Esophagus muscularis mucosa (tissue), 4 donors: ENCODE data around the gene ZNF598. TPM values are rescaled to one million over a fixed set of nuclear protein-coding genes. Genes with fewer than 3 reads are reported as not detected.

Experiments
- DNase-seq: peaks from one replicate; pipeline ENCODE4 v3.0.0-alpha.2; 2017; ENCODE audit errors: extremely low spot score
- H3K27ac ChIP-seq, 4 donors: fragments of 200-600 bp; sonication (generic); replicated peaks in 1 of 4; 1 replicate in 3 of 4; 2 replicates in 1 of 4; pipeline ENCODE4 v1.5.1; 2016 to 2019; ENCODE audit warnings: mild to moderate bottlenecking in 1 of 4
- H3K27me3 ChIP-seq, 4 donors: fragments of 200-600 bp; sonication (generic); one replicate each; pipeline versions ENCODE4 v1.5.1 to v1.6.0; 2016 to 2019
- H3K36me3 ChIP-seq, 4 donors: fragments of 200-600 bp; sonication (generic); one replicate each; pipeline ENCODE4 v1.5.1; 2016 to 2019
- H3K4me1 ChIP-seq, 4 donors: fragments of 200-600 bp; sonication (generic); one replicate each; pipeline ENCODE4 v1.5.1; 2016 to 2019
- H3K4me3 ChIP-seq, 4 donors: fragments of 200-600 bp; sonication (generic); 1 replicate in 2 of 4; 2 replicates in 2 of 4; pipeline ENCODE4 v1.5.1; 2016 to 2019; ENCODE audit warnings: mild to moderate bottlenecking in 4 of 4, moderate library complexity in 1 of 4
- H3K9me3 ChIP-seq, 4 donors: fragments of 200-600 bp; sonication (generic); 1 replicate in 3 of 4; 2 replicates in 1 of 4; pipeline ENCODE4 v1.5.1; 2016 to 2019
- EP300 ChIP-seq: sonication (generic); formaldehyde crosslinking; IDR thresholded peaks from one replicate; pipeline ENCODE4 v1.6.1; 2017; ENCODE audit warnings: antibody characterized with exemption
- POLR2A ChIP-seq: fragments of 450-650 bp; IDR thresholded peaks from one replicate; pipeline ENCODE4 v1.6.1; 2017; ENCODE audit warnings: antibody characterized with exemption, moderate library complexity, mild to moderate bottlenecking, low read depth
- POLR2AphosphoS5 ChIP-seq, 2 donors: sonication (generic); formaldehyde crosslinking; IDR thresholded peaks; one replicate each; pipeline ENCODE4 v1.6.1; 2017; ENCODE audit warnings: antibody characterized with exemption in 2 of 2
- WGBS: methylation state at CpG from one replicate; pipeline ENCODE4 v1.1.5; 2018; 5-methylcytosine and 5-hydroxymethylcytosine counted together
- intact Hi-C: fragments of 100-400 bp; cut with DNase I; formaldehyde crosslinking; loops from one replicate; pipeline ENCODE4 v1.15.1; 2023
- total RNA-seq, 4 donors: library from RNA; depleted of rRNA; stranded (reverse); fragments of >200 nt; gene quantifications; one replicate each; pipeline versions ENCODE4 v1.1.0 to v1.2.1, GENCODE V29; 2016
- TF ChIP-seq, protein P1 (sequence below), 3 experiments: fragments of 200-600 bp in 2 of 3; fragments of 450-650 bp in 1 of 3; sonication (generic) in 2 of 3; IDR thresholded peaks; one replicate each; pipeline ENCODE4 v1.5.1; 2017 to 2019; ENCODE audit warnings: antibody characterized with exemption in 3 of 3, mild to moderate bottlenecking in 2 of 3, moderate library complexity in 1 of 3

The ZNF598 gene
- total RNA-seq, 4 donors from 2014 or later = 23.3 to 46.5 (median 34.9) TPM

DNA sequence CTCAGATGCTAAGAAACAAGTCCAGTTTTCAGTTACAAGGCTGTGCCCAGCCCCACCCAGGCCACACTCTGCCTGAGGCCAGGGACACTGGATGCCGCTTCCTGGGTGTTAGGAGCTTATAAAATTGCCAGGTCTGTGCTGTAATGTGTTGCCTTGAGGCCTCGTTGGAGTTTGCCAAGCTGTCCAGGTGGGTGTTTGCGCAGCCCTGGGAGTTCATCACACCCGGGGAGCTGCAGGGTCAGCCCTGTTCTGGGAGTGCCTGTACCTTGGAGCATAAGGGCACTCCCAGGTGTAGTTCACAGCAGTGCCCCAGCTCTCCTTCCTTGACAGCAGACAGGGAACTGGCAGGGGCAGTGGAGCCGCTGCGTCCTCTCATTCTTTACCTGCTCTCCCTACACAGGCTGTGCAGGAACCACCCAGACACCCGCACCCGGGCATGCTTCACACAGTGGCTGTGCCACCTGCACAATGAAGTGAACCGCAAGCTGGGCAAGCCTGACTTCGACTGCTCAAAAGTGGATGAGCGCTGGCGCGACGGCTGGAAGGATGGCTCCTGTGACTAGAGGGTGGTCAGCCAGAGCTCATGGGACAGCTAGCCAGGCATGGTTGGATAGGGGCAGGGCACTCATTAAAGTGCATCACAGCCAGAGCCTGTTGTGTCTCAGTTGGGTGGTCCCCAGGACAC is 24.0 kb downstream of the ZNF598 start:
- H3K27ac ChIP-seq = no peak overlapping the region
- intact Hi-C loops = no loop called here
- peaks cover 27 to 52% (median 44%) of the 10 kb centered on the region in 4 donors for H3K4me1 ChIP-seq
- 97% methylated on average over 10 of the region's 14 CpGs for WGBS
- no peaks in the 10 kb centered on the region for H3K9me3 ChIP-seq
- DNase-seq = no peak
- TF ChIP-seq, protein P1, sequence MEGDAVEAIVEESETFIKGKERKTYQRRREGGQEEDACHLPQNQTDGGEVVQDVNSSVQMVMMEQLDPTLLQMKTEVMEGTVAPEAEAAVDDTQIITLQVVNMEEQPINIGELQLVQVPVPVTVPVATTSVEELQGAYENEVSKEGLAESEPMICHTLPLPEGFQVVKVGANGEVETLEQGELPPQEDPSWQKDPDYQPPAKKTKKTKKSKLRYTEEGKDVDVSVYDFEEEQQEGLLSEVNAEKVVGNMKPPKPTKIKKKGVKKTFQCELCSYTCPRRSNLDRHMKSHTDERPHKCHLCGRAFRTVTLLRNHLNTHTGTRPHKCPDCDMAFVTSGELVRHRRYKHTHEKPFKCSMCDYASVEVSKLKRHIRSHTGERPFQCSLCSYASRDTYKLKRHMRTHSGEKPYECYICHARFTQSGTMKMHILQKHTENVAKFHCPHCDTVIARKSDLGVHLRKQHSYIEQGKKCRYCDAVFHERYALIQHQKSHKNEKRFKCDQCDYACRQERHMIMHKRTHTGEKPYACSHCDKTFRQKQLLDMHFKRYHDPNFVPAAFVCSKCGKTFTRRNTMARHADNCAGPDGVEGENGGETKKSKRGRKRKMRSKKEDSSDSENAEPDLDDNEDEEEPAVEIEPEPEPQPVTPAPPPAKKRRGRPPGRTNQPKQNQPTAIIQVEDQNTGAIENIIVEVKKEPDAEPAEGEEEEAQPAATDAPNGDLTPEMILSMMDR (IDR thresholded peaks at IDR 0.05) = no peak
- no peak for TF ChIP-seq EP300
- no peak for TF ChIP-seq POLR2AphosphoS5 (IDR thresholded peaks at IDR 0.05)
- no peak for TF ChIP-seq POLR2A
- H3K36me3 ChIP-seq = peaks cover 11 to 30% (median 23%) of the 10 kb centered on the region in 4 donors
- peaks cover 3 to 49% (median 33%) of the 10 kb centered on the region in 4 donors for H3K27me3 ChIP-seq
- peak overlapping the region in 2 of 4 donors; percentile 93 to 96 for H3K4me3 ChIP-seq

DNA sequence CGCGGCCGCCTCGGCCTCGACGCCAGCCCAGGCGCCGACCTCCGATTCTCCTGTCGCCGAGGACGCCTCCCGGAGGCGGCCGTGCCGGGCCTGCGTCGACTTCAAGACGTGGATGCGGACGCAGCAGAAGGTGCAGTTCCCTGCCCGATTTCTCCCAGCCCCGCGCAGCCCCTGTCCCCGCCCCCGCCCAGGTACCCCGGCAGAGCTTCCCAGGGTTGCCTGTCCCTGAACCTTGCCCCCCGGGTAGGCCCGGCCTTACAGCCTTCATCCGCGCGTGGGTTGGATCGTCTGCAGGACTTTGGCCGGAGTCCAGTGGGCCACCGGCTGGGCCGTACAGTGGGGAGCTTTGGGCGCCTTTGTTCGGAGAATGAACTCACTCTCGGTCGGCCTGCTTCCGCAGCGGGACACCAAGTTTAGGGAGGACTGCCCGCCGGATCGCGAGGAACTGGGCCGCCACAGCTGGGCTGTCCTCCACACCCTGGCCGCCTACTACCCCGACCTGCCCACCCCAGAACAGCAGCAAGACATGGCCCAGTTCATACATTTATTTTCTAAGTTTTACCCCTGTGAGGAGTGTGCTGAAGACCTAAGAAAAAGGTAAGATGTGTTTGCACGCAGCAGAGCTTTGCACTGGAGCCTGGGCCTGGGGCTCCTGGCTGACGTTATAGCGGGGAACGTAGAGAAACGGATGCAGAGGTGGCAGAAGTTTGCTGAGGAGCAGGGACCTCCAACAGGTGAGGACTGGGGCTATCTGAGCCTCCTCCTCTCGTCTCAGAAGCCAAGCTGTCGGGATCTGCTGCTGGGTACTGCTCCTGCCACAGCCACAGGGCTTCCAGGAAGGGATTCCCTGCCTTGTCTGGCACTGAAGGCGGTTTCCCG is 25.0 kb downstream of the ZNF598 start:
- intact Hi-C loops = no loop called here
- peaks cover 3 to 49% (median 36%) of the 10 kb centered on the region in 4 donors for H3K27me3 ChIP-seq
- peak; percentile 27 for TF ChIP-seq POLR2A
- TF ChIP-seq POLR2AphosphoS5 (IDR thresholded peaks at IDR 0.05) = no peak

DNA sequence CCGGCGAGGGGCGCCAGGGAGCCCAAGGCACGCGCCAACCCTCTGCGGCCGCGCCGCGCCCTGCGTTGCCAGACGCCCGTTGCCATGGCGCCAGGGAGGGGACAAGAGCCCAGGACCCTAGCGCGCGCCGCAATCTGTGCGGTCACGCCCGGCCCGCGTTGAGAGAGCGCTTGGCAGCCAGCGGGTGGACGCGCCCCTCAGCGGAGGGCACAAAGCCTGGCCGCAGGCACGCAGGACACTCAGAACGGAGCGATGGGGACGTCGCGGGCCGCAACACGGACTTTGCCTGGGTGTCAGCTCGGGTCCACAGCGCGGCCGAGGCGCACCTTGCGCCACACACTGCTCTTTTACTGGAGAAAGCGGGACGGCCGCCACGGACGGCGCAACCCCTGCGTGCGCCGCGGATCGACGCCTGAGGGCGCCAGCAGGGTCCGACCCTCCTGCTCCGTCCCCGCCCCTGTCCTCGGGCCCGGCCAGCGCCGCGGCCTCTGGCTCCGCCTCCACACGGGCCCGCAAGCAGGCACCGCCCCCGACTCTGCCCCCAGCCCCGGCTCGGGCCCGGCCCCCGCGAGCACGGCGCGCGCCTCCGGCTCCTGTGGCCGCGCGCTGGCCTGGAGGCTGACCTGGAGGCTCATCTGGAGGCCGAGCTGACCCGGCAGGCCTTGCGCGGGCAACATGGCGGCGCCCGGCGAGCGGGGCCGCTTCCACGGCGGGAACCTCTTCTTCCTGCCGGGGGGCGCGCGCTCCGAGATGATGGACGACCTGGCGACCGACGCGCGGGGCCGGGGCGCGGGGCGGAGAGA is 25.9 kb downstream of the ZNF598 start, which contains the start of gene GFER:
TSS of gene GFER (plus strand) at position 650 of the 803 bp plus-strand sequence. CDS start at position 676, 26 bp downstream.
- peak; percentile 61 to 67 for TF ChIP-seq POLR2AphosphoS5 (IDR thresholded peaks at IDR 0.05)
- TF ChIP-seq, protein P1 (IDR thresholded peaks at IDR 0.05) = peak; percentile 38 to 53 (median 47)
- TF ChIP-seq POLR2A = no peak
- intact Hi-C loops = no loop called here

More for the DNA sequence above, 25.0 kb downstream of the ZNF598 start:
- Histone ChIP-seq H3K9me3 (no peaks in the 10 kb centered on the region), H3K36me3 (peaks cover 11 to 30% (median 23%) of the 10 kb centered on the region in 4 donors), H3K4me1 (peaks cover 31 to 52% (median 44%) of the 10 kb centered on the region in 4 donors), H3K27ac (peak overlapping the region; percentile 70 to 81 (median 80)), H3K4me3 (peak overlapping the region; percentile 75 to 96 (median 85))
- no peak for DNase-seq
- WGBS = 29% methylated on average over 22 of the region's 58 CpGs

DNA sequence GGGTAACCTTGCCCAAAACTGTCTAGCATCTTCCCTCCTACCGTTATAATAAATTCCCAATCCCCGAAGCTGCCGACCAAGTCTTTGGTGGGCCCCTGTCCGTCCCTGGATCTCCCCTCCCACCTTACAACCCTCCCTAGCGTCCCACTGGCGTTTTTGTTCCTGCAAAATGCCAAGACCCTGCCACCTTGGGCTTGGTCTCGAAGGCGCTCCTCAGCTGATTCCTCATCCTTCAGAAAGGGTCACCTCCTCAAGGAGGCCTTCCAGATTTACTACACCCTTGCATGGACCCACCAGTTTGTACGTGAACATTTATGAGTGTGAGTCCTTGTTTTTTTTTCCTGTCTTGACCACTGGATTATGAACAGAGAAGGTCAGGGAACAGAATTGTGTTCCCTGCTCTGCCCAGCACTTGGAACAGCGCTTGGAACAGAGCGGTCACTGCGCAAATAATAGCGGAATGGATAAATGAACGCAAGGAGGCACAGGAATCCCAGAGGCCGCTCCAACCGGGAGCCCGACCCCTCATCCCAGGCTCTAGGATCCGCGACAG is 26.6 kb downstream of the ZNF598 start:
- peaks cover 21 to 40% (median 33%) of the 10 kb centered on the region in 4 donors for H3K36me3 ChIP-seq
- H3K4me3 ChIP-seq = peak overlapping the region; percentile 75 to 96 (median 85)
- no peaks in the 10 kb centered on the region for H3K9me3 ChIP-seq
- peaks cover 0 to 51% (median 38%) of the 10 kb centered on the region in 4 donors for H3K27me3 ChIP-seq
- intact Hi-C loops = no loop called here
- peak overlapping the region; percentile 70 to 81 (median 80) for H3K27ac ChIP-seq
- WGBS = 29% methylated on average over 19 of the region's 19 CpGs
- DNase-seq = no peak
- no peak for TF ChIP-seq POLR2A
- TF ChIP-seq POLR2AphosphoS5 (IDR thresholded peaks at IDR 0.05) = no peak
- no peak for TF ChIP-seq EP300
- TF ChIP-seq, protein P1 (IDR thresholded peaks at IDR 0.05) = no peak
- H3K4me1 ChIP-seq = peaks cover 37 to 59% (median 46%) of the 10 kb centered on the region in 4 donors

More for the DNA sequence above, 25.9 kb downstream of the ZNF598 start, which contains the start of gene GFER:
- H3K4me1 ChIP-seq = peaks cover 37 to 55% (median 46%) of the 10 kb centered on the region in 4 donors
- H3K27me3 ChIP-seq = peaks cover 0 to 49% (median 36%) of the 10 kb centered on the region in 4 donors
- WGBS = 3% methylated on average over 10 of the region's 109 CpGs
- peak within 1 kb of the TSS; percentile 70 to 81 (median 80) for H3K27ac ChIP-seq
- no peaks in the 10 kb centered on the region for H3K9me3 ChIP-seq
- peak; percentile 93 for DNase-seq
- peaks cover 14 to 33% (median 26%) of the 10 kb centered on the region in 4 donors for H3K36me3 ChIP-seq
- H3K4me3 ChIP-seq = peak within 1 kb of the TSS; percentile 75 to 96 (median 85)
